ENCODE measurements around the gene PHTF2.

The PHTF2 gene

GRCh38 chr7:77791956-77792355 lies 6.6 kb upstream of the PHTF2 start:
- no peak for TF ChIP-seq CTCF (conservative IDR thresholded peaks at IDR 0.05; ENCODE audit: low read length)

DNA sequence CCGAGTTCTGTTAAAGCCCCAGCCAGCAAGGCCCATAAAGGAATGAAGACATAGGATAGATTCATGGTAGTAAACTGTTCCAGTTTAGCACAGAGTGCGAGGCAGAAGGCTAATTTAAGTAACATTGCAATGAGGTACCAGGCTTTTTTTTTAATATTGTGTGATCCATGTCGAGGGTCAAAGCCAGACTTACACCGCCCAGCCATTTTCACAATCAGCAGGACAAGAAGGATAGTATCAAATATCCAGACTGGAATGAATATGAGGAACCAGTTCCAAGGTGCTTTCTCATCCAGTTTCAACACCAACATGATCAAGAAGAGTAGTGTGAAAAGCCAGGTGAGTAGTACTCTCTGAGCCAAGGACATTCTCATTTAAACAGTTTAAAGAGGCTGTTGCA lies 4.6 kb upstream of the PHTF2 start:
- H3K4me3 ChIP-seq (ENCODE audit: low read length): no peak overlapping the region
- no peak for DNase-seq (ENCODE audit: low read depth)
- no peak for TF ChIP-seq CTCF (conservative IDR thresholded peaks at IDR 0.05; ENCODE audit: low read length)

More at GRCh38 chr7:77791956-77792355, 6.6 kb upstream of the PHTF2 start:
- no peak overlapping the region for H3K4me3 ChIP-seq (ENCODE audit: low read length)
- no peak for DNase-seq (ENCODE audit: low read depth)

DNA sequence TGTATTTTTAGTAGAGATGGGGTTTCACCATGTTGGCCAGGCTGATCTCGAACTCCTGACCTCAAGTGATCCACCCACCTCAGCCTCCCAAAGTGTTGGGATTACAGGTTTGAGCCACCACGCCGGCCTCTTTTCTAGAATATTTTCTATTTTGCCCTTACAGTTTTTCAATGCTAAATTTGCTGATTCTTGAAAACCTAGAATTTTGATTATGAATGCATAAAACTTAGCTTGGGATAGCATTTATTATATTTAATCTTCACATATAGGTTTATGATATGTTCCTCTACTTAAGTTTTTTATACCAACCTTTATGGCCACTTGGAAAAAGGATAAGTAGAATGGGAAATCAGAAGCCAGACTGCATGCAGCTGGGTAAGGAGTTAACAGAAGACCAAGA lies 2.5 kb upstream of the PHTF2 start:
- no peak for DNase-seq (ENCODE audit: low read depth)
- no peak for TF ChIP-seq CTCF (conservative IDR thresholded peaks at IDR 0.05; ENCODE audit: low read length)
- H3K4me3 ChIP-seq (ENCODE audit: low read length): no peak overlapping the region

- no peak for DNase-seq (ENCODE audit: low read depth)
- no peak for TF ChIP-seq CTCF (conservative IDR thresholded peaks at IDR 0.05; ENCODE audit: low read length)
- peak overlapping the region; percentile 97 for H3K4me3 ChIP-seq (ENCODE audit: low read length)
Measured at GRCh38 chr7:77796960-77797359, 1.6 kb upstream of the PHTF2 start.

DNA sequence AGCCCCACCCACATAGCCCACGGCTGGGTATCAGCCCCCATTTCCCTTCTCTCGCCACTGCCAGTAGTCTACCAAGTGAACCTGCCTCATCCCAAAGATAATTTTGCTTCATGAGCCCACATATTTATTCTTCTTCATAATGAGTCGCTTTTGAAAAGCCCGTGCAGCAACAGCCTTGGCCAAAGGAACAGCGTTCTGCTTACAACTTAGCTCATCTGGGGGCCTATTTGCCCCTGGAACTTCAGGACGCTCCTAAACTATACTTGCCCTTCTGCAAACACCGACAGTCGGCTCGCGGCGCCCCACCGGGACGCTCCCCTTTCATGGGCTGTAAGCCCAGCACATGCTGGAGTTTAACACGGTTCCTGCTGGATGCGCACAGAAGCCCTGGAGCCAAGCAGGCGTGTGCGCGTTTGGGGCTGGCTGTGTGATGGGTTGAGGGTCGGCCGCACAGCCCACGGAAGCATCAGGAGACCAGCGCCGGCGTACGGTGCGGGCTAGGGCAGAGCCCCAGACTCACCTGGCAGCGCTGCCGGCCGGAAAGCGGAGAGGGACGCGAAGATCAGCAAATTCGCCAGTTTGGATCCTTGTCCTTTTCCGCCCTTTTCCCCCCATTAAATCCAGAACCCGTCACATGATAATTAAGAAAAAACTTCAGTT lies 709 bp upstream of the PHTF2 start:
- DNase-seq (ENCODE audit: low read depth): peak; percentile 31
- peak overlapping the region; percentile 97 for H3K4me3 ChIP-seq (ENCODE audit: low read length)
- TF ChIP-seq CTCF (conservative IDR thresholded peaks at IDR 0.05; ENCODE audit: low read length): no peak

GRCh38 chr7:77799078-77799964 lies 748 bp downstream of the PHTF2 start:
- no peak for TF ChIP-seq CTCF (conservative IDR thresholded peaks at IDR 0.05; ENCODE audit: low read length)

GRCh38 chr7:77800158-77800557 lies 1.6 kb downstream of the PHTF2 start:
- no peak for TF ChIP-seq CTCF (conservative IDR thresholded peaks at IDR 0.05; ENCODE audit: low read length)
- peak overlapping the region; percentile 97 for H3K4me3 ChIP-seq (ENCODE audit: low read length)
- DNase-seq (ENCODE audit: low read depth): no peak

More at GRCh38 chr7:77799078-77799964, 748 bp downstream of the PHTF2 start:
- DNase-seq (ENCODE audit: low read depth): peak; percentile 36
- peak overlapping the region; percentile 97 for H3K4me3 ChIP-seq (ENCODE audit: low read length)
